SK-N-SH treated with all-trans-retinoic acid at 6 μM for 48 hours (cell line): ENCODE data around the gene SORCS3.

Experiments used
- ARNTL ChIP-seq: fragments of 450-650 bp; formaldehyde crosslinking; IDR thresholded peaks from 2 replicates; pipeline ENCODE4 v1.5.0; 2020; ENCODE audit warnings: low read depth, mild to moderate bottlenecking, moderate library complexity, borderline replicate concordance
- ESRRG ChIP-seq: fragments of 250-450 bp; sonication (Bioruptor Pico); IDR thresholded peaks from 2 replicates; pipeline ENCODE4 v1.6.1; 2021; ENCODE audit warnings: mild to moderate bottlenecking
- PATZ1 ChIP-seq: fragments of 250-450 bp; sonication (Bioruptor Pico); IDR thresholded peaks from 2 replicates; pipeline ENCODE4 v1.8.0; 2020; ENCODE audit warnings: mild to moderate bottlenecking, moderate library complexity, borderline replicate concordance
- PPARA ChIP-seq: fragments of 250-450 bp; sonication (Bioruptor Pico); IDR thresholded peaks from 2 replicates; pipeline ENCODE4 v1.5.0; 2020; ENCODE audit warnings: mild to moderate bottlenecking, borderline replicate concordance
- TOX ChIP-seq: fragments of 250-450 bp; sonication (Bioruptor Pico); IDR thresholded peaks from 2 replicates; pipeline ENCODE4 v1.8.0; 2021; ENCODE audit warnings: mild to moderate bottlenecking, moderate library complexity, borderline replicate concordance
- ZNF70 ChIP-seq: fragments of 450-650 bp; formaldehyde crosslinking; IDR thresholded peaks from 2 replicates; pipeline ENCODE4 v1.5.0; 2020; ENCODE audit warnings: mild to moderate bottlenecking, moderate library complexity
- ZNF8 ChIP-seq: fragments of 450-650 bp; formaldehyde crosslinking; IDR thresholded peaks from 2 replicates; pipeline ENCODE4 v1.5.0; 2020; ENCODE audit warnings: mild to moderate bottlenecking, moderate library complexity
- TF ChIP-seq, protein P1 (sequence below): fragments of 250-450 bp; sonication (Bioruptor Pico); IDR thresholded peaks from 2 replicates; pipeline ENCODE4 v1.8.0; 2021; ENCODE audit warnings: low read depth, mild to moderate bottlenecking, moderate library complexity, borderline replicate concordance

DNA sequence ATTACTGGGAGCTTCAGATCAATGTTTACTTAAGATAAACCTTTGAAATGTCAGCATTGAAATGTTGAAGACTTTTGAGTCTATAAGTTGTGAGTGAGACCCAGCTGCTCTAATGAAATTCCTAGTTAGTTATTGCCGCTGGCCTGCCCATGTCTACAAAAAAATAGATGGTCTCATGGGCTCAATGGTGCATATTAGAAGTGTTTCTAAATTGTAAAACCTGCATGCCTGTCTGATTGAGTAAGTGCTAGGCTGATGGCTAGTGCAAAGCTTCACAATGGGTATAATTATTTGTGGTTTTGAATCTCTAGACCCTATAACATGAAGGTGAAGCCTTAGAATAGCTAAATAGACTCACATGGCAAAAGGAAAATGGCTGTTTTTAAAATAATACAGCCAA is 234.5 kb downstream of the SORCS3 start:
- TF ChIP-seq ZNF70 (CRISPR knock-in tag) (no peak), PPARA (CRISPR knock-in tag) (no peak), TOX (CRISPR knock-in tag) (no peak), PATZ1 (CRISPR knock-in tag) (no peak), ARNTL (CRISPR knock-in tag) (no peak), ZNF8 (CRISPR knock-in tag) (no peak), ESRRG (CRISPR knock-in tag) (no peak)
- TF ChIP-seq, protein P1, sequence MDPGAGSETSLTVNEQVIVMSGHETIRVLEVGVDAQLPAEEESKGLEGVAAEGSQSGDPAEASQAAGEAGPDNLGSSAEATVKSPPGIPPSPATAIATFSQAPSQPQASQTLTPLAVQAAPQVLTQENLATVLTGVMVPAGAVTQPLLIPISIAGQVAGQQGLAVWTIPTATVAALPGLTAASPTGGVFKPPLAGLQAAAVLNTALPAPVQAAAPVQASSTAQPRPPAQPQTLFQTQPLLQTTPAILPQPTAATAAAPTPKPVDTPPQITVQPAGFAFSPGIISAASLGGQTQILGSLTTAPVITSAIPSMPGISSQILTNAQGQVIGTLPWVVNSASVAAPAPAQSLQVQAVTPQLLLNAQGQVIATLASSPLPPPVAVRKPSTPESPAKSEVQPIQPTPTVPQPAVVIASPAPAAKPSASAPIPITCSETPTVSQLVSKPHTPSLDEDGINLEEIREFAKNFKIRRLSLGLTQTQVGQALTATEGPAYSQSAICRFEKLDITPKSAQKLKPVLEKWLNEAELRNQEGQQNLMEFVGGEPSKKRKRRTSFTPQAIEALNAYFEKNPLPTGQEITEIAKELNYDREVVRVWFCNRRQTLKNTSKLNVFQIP (CRISPR knock-in tag) = no peak
